Measurements from ENCODE around the gene MGAT4A. TPM values are rescaled to one million over a fixed set of nuclear protein-coding genes. Genes with fewer than 3 reads are reported as not detected.
A peak's percentile ranks its signal among the peaks of the same experiment; 100 is the strongest.

Gene MGAT4A
- total and polyA plus RNA-seq, 2 donors (not counting 1 experiment from before 2014, with no cell fraction given): 16.5 to 32.7 TPM

DNA sequence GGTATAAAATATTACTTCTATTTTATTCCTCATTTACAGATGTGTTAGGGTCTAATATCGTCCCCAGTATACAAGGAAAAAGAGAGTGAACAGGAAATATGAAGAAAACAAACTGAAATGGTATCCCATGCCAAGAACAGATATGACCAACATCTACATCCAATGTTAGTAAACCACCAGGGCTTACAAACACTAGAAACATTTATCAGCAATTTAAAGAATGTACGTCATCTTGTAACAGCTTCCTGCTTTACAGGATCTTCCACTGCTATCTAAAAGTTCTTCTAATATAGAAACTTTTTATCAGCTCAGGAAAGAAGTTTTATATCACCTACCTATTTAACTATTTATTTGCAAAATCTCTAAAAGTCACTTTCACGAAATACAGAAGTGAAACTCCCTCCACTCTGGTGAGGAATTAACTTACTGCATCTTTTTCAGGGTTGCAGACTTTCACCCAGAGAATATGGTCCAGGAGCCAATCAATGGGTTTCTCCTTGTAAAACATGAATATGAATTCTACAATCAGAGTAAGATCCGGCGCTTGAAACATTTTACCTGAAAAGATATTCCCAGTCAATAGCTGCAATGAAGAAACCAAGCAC is 87.3 kb downstream of the MGAT4A start:
- CTCF ChIA-PET: no interaction called here
- Histone ChIP-seq H3K27me3 (replicated peaks in 1 of 4; ENCODE audit: control extremely low read depth in 1 of 4, control insufficient read depth in 3 of 4, insufficient read depth in 4 of 4, low read length in 3 of 4) (no peaks in the 10 kb centered on the region), H3K4me2 (replicated peaks; ENCODE audit: low read depth, low read length, poor library complexity, severe bottlenecking) (no peak overlapping the region), H2AFZ (ENCODE audit: insufficient read depth, low read depth, low read length, poor library complexity, severe bottlenecking) (no peak overlapping the region), H3K9me3 (ENCODE audit: control extremely low read depth in 1 of 3, control insufficient read depth in 2 of 3, insufficient read depth in 1 of 3, low read length in 2 of 3) (no peaks in the 10 kb centered on the region), H4K20me1 (ENCODE audit: control insufficient read depth, insufficient read depth, low read length, poor library complexity, severe bottlenecking) (no peaks in the 10 kb centered on the region), H3K9ac (ENCODE audit: low read length) (no peak overlapping the region), H3K79me2 (ENCODE audit: control insufficient read depth, insufficient read depth, low read length) (no peaks in the 10 kb centered on the region), H3K4me3 (ENCODE audit: control extremely low read depth in 1 of 5, extremely low read depth in 1 of 5, insufficient read depth in 1 of 5, low read depth in 2 of 5, low read length in 4 of 5) (no peak overlapping the region), H3K27ac (ENCODE audit: low read length in 2 of 2) (no peak overlapping the region), H3K4me1 (ENCODE audit: control insufficient read depth in 2 of 2, insufficient read depth in 2 of 2, low read length in 2 of 2) (no peaks in the 10 kb centered on the region), H3K36me3 (replicated peaks in 1 of 2; ENCODE audit: control extremely low read depth in 1 of 2, control insufficient read depth in 1 of 2, extremely low read depth in 1 of 2, insufficient read depth in 2 of 2, low read length in 1 of 2) (peaks cover 0 to 5% of the 10 kb centered on the region in 2 experiments)
- 83% methylated on average over 4 of the region's 5 CpGs for WGBS (ENCODE audit: insufficient coverage)
- no peak for ATAC-seq (ENCODE audit: low read depth)
- Mint-ChIP-seq H3K27me3 (no peaks in the 10 kb centered on the region), H3K4me1 (peaks cover 11% of the 10 kb centered on the region), H3K9me3 (ENCODE audit: insufficient read depth) (no peaks in the 10 kb centered on the region), H3K4me3 (no peak overlapping the region), H3K27ac (peak overlapping the region; percentile 34)
- no peak for DNase-seq
- intact Hi-C loops (cut with micrococcal nuclease): no loop called here
- no peak for TF ChIP-seq EZH2 (IDR thresholded peaks at IDR 0.05; ENCODE audit: borderline replicate concordance, insufficient read depth, low read depth, low read length, poor library complexity, severe bottlenecking)
- TF ChIP-seq, protein P1, sequence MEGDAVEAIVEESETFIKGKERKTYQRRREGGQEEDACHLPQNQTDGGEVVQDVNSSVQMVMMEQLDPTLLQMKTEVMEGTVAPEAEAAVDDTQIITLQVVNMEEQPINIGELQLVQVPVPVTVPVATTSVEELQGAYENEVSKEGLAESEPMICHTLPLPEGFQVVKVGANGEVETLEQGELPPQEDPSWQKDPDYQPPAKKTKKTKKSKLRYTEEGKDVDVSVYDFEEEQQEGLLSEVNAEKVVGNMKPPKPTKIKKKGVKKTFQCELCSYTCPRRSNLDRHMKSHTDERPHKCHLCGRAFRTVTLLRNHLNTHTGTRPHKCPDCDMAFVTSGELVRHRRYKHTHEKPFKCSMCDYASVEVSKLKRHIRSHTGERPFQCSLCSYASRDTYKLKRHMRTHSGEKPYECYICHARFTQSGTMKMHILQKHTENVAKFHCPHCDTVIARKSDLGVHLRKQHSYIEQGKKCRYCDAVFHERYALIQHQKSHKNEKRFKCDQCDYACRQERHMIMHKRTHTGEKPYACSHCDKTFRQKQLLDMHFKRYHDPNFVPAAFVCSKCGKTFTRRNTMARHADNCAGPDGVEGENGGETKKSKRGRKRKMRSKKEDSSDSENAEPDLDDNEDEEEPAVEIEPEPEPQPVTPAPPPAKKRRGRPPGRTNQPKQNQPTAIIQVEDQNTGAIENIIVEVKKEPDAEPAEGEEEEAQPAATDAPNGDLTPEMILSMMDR (IDR thresholded peaks at IDR 0.05): no peak
- POLR2A ChIA-PET: no interaction called here

DNA sequence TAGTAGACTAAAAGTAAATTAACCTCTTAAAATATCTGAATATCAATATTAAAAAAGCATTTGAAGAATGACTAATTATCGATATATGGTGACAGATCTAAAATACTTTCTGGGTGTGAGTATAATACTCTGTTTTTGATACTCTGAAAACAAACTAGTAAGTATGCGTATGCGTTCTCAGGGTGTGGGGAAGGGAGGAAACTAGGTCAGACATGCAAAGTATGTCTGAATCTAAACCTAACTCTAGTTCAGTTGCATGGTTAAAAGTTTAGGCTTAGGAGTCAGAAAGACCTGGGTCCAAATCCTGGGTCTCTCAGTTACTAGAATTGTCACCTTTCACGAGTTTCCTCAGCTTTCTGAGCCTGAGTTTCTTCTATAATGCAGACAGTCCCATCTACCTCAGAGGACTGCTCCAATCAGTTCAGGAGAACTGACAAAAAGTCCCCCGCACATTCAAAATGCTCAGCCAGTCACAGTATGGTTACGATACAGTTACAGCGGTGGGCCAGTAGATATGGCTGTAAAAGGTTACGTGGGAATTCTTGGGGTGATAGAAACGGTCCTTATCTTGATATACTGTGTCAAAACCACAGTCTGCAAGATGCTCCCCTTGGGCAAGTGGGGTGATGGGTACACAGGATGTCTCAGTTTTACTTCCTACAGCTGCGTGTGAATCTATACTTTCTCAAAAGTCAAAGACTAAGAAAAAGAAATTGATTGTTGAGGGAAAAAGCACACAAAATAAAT is 93.4 kb downstream of the MGAT4A start:
- Histone ChIP-seq H4K20me1 (ENCODE audit: control insufficient read depth, insufficient read depth, low read length, poor library complexity, severe bottlenecking) (no peaks in the 10 kb centered on the region), H3K79me2 (ENCODE audit: control insufficient read depth, insufficient read depth, low read length) (no peaks in the 10 kb centered on the region), H3K36me3 (replicated peaks in 1 of 2; ENCODE audit: control extremely low read depth in 1 of 2, control insufficient read depth in 1 of 2, extremely low read depth in 1 of 2, insufficient read depth in 2 of 2, low read length in 1 of 2) (peaks cover 3 to 20% of the 10 kb centered on the region in 2 experiments), H3K9me3 (ENCODE audit: control extremely low read depth in 1 of 3, control insufficient read depth in 2 of 3, insufficient read depth in 1 of 3, low read length in 2 of 3) (no peaks in the 10 kb centered on the region), H2AFZ (ENCODE audit: insufficient read depth, low read depth, low read length, poor library complexity, severe bottlenecking) (peak overlapping the region; percentile 46), H3K4me1 (ENCODE audit: control insufficient read depth in 2 of 2, insufficient read depth in 2 of 2, low read length in 2 of 2) (peaks cover 5 to 7% of the 10 kb centered on the region in 2 donors), H3K27me3 (replicated peaks in 1 of 4; ENCODE audit: control extremely low read depth in 1 of 4, control insufficient read depth in 3 of 4, insufficient read depth in 4 of 4, low read length in 3 of 4) (no peaks in the 10 kb centered on the region), H3K4me2 (replicated peaks; ENCODE audit: low read depth, low read length, poor library complexity, severe bottlenecking) (peak overlapping the region; percentile 50), H3K27ac (ENCODE audit: low read length in 2 of 2) (peak overlapping the region in 1 of 2 donors; percentile 83), H3K9ac (ENCODE audit: low read length) (peak overlapping the region; percentile 27), H3K4me3 (ENCODE audit: control extremely low read depth in 1 of 5, extremely low read depth in 1 of 5, insufficient read depth in 1 of 5, low read depth in 2 of 5, low read length in 4 of 5) (no peak overlapping the region)
- ChIA-PET POLR2A (no interaction called here), CTCF (interaction anchor here (1.0 to 4.9 kb wide), 2 partner anchors 11 to 200 kb away, joined by 3 to 26 read pairs; no protein-coding TSS in a partner anchor)
- peaks cover 10% of the 10 kb centered on the region for H3K4me1 Mint-ChIP-seq
- H3K27ac Mint-ChIP-seq: peak overlapping the region; percentile 94
- ATAC-seq (ENCODE audit: low read depth): peak; percentile 47
- peak overlapping the region; percentile 85 for H3K4me3 Mint-ChIP-seq
- H3K27me3 Mint-ChIP-seq: no peaks in the 10 kb centered on the region
- WGBS (ENCODE audit: insufficient coverage): 65% methylated on average over 8 of the region's 10 CpGs
- DNase-seq: peak; percentile 31
- no peak for TF ChIP-seq EZH2 (IDR thresholded peaks at IDR 0.05; ENCODE audit: borderline replicate concordance, insufficient read depth, low read depth, low read length, poor library complexity, severe bottlenecking)
- TF ChIP-seq, protein P1 (IDR thresholded peaks at IDR 0.05): no peak
- intact Hi-C loops (cut with micrococcal nuclease): no loop called here
- no peaks in the 10 kb centered on the region for H3K9me3 Mint-ChIP-seq (ENCODE audit: insufficient read depth)
